Activated CD8-positive, alpha-beta T cell treated with anti-CD3 and anti-CD28 coated beads, Interleukin-2, amount 10 ng/mL, durations not matched to agents 7 days and 5 days (primary cell): Measurements from ENCODE around the gene ARID3A. TPM values are rescaled to one million over a fixed set of nuclear protein-coding genes. Genes with fewer than 3 reads are reported as not detected.
A peak's percentile ranks its signal among the peaks of the same experiment; 100 is the strongest.
"Not testable (repeated sequence)": the region's sequence is repeated elsewhere in the genome, so short reads cannot be mapped to it uniquely, and the experiment has no call there.

ENCODE experiments used
- ATAC-seq: fragments of 150-1000 bp; cut with Tn5 transposase; one replicate; pipeline ENCODE4 v1.10.0; 2021; ENCODE audit warnings: moderate library complexity
- CTCF ChIA-PET: fragments of 350-600 bp; sonication (Branson Sonifier 250); formaldehyde crosslinking; loops from one replicate; lab custom pipeline; 2021; ENCODE audit warnings: antibody characterized with exemption; lab: Charles Lee
- POLR2A ChIA-PET: fragments of 350-600 bp; sonication (Branson Sonifier 250); formaldehyde crosslinking; loops from one replicate; lab custom pipeline; 2021; ENCODE audit warnings: antibody characterized with exemption; lab: Charles Lee
- DNase-seq: peaks from one replicate; pipeline ENCODE4 v3.0.0-alpha.2; 2020
- H3K27ac Mint-ChIP-seq: one replicate; pipeline ENCODE4 v1.8.0; 2021; ENCODE audit warnings: mild to moderate bottlenecking, mixed read lengths
- H3K27me3 Mint-ChIP-seq: one replicate; pipeline ENCODE4 v1.8.0; 2021; ENCODE audit warnings: low read depth, mixed read lengths
- H3K36me3 Mint-ChIP-seq: one replicate; pipeline ENCODE4 v1.8.0; 2021; ENCODE audit warnings: low read depth, mixed read lengths
- H3K4me1 Mint-ChIP-seq: one replicate; pipeline ENCODE4 v1.8.0; 2021; ENCODE audit warnings: low read depth, mixed read lengths
- H3K4me3 Mint-ChIP-seq: one replicate; pipeline ENCODE4 v1.8.0; 2021; ENCODE audit warnings: mild to moderate bottlenecking, mixed read lengths
- H3K9me3 Mint-ChIP-seq: one replicate; pipeline ENCODE4 v1.8.0; 2022; ENCODE audit warnings: mixed read lengths; ENCODE audit not compliant: insufficient read depth
- total RNA-seq, 2 experiments: library from RNA; stranded (reverse); gene quantifications; one replicate each; pipeline ENCODE4 v1.2.3, GENCODE V29; 2021

The ARID3A gene
- total RNA-seq, 2 experiments from 2014 or later = 26.7 to 27.7 TPM

DNA sequence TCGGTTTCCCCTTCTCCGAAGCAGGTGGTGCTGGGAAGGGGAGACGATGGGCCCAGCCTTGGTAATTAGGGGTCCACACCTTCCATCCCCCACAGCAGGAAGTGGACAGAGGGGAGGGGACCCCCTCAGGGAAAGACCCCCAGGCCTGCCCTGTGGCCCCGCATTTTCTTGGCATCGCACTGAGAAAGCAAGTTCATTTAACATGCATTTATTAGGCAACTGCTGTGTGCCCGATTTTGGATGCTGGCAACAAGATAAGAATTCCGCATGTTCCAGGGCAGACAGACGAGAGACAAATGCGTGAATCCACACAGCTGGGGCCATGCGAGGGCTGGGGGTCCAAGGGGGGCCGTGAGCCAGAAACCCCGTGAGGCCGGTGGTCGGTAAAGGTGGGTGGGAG is 28.4 kb downstream of the ARID3A start:
- H3K27me3 Mint-ChIP-seq = no peaks in the 10 kb centered on the region
- ChIA-PET POLR2A (no interaction called here), CTCF (no interaction called here)
- ATAC-seq (no peak), DNase-seq (no peak)
- peaks cover 8% of the 10 kb centered on the region for H3K4me1 Mint-ChIP-seq
- H3K36me3 Mint-ChIP-seq = no peaks in the 10 kb centered on the region
- H3K27ac Mint-ChIP-seq = no peak overlapping the region
- no peaks in the 10 kb centered on the region for H3K9me3 Mint-ChIP-seq
- H3K4me3 Mint-ChIP-seq = no peak overlapping the region

DNA sequence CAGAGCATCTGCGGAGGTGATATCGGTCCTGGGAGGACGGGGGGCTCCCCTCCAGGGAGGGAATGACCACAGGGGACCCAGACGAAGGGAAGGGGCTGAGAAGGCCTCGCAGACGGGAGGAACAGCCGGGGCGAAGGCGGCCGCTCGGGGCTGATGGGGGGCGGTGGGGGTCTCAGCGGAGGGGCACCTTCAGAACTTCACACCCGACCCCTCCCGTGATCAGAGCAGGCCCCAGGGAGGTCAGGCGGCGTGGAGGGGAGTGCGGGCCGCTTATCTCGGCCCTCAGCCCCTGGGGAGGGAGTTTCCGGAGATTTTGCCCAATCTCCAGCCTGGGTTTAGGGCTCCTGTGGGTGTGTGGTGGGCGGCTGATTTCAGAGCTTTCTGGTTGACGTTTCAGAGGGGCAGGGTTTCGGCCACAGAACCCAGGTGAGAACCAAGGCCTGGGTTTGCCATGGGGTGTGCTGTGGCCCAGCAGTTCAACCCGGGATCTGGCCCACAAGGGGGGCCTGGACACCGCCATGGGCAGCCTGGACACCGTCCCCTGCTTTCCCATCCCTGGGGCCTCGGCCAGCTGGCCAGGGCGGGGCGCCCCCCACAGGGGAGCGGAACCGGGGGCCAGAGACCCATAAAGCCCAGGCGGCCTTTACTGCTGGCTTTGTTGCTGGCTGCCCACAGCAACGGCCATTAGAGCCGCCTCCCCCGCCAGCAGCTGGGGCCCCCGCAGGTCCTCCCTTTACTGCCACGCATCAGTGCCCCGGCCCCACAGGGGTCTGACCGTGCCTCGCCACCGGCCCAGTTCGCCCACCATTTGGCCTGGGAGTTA is 29.0 kb downstream of the ARID3A start:
- ChIA-PET POLR2A (no interaction called here), CTCF (no interaction called here)
- H3K36me3 Mint-ChIP-seq = no peaks in the 10 kb centered on the region
- no peak for ATAC-seq
- DNase-seq = no peak
- no peaks in the 10 kb centered on the region for H3K27me3 Mint-ChIP-seq
- peaks cover 8% of the 10 kb centered on the region for H3K4me1 Mint-ChIP-seq
- no peak overlapping the region for H3K4me3 Mint-ChIP-seq
- no peaks in the 10 kb centered on the region for H3K9me3 Mint-ChIP-seq
- H3K27ac Mint-ChIP-seq = no peak overlapping the region

DNA sequence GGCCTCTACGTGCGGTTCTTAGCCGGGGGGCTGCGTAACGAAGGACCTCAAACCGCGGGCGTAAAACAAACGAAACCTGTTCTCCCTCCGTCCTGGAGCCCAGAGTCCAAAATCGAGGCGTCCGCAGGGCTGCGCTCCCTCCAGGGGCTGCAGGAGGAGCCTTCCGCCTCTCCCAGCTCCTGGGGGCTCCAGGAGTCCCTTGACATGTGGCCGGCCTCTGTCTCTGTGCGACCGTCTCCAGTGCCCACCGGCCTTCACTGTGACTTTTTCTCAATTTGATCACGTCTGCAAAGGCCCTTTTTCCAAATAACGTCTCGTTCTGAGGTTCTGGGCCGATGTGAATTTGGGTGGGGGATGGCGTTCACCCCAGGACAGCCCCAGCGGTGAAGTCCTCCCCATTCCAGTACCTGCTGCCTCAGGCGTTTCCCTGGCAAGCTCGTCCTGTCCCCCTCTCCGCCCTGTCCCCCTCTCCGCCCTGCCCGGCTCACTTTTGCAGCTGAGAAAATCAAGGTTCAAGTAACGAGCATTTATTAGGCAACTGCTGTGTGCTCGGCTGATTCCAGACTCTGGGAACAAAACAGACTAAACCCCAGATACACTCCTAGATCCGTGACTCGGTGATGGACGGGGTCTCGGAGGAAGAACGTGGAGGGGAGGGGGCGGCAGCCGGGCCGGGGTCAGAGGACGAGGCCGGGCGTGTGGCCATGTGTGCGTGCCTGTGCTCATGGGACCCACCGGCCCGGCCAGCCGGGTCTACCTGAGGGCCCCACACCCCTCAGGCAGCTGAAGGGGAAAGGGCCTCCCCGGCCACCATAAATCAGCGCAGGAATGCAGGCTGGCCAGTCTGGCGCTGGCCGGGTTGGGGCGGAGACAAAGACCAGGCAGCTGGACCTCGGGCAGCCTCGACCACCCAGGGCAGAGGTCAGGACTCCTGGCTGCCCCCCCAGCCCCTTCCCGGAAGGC is 30.2 kb downstream of the ARID3A start:
- Mint-ChIP-seq H3K4me3 (no peak overlapping the region), H3K9me3 (no peaks in the 10 kb centered on the region), H3K4me1 (peaks cover 8% of the 10 kb centered on the region), H3K27me3 (no peaks in the 10 kb centered on the region), H3K36me3 (no peaks in the 10 kb centered on the region), H3K27ac (no peak overlapping the region)
- CTCF ChIA-PET = no interaction called here
- ATAC-seq = no peak
- POLR2A ChIA-PET = no interaction called here
- no peak for DNase-seq

DNA sequence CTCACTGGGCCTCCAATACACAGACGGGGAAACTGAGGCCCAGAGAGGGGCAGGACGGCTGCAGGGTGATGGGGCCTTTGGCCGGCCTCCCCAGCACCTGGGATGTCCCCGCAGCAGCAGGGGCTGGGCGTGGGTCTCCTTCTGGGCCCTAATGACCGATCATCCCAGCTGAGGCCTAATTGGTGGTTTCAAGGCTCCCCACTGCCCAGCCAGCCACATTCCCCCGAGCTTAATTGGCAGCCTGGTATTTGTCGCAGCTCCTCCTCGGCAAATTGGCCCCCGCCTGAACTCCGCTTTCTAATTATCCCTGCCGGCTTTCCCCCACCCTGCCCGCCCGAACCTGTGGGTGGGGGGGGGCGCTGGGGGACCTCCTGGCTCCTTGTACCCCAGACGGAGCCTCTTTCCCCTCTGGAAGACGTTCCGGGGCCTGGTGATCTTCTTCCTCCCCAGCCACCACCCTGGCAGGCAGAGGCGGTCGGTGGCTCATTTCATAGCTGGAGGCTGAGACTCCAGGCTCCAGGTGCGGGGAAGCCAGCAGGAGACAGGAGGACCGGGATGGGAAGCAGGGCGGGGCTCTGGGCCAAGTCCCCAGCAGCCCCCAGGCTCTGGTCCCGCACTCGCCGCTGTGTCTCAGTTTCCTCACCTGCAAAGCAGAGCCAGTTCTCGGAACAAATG is 31.1 kb downstream of the ARID3A start:
- Mint-ChIP-seq H3K36me3 (no peaks in the 10 kb centered on the region), H3K9me3 (no peaks in the 10 kb centered on the region), H3K4me3 (no peak overlapping the region), H3K4me1 (peaks cover 8% of the 10 kb centered on the region), H3K27me3 (no peaks in the 10 kb centered on the region), H3K27ac (no peak overlapping the region)
- no peak for ATAC-seq
- POLR2A ChIA-PET = interaction anchor here (0.6 kb wide), 1 partner anchor 549 kb away, joined by 4 read pairs; no protein-coding TSS in a partner anchor
- no peak for DNase-seq
- CTCF ChIA-PET = no interaction called here

DNA sequence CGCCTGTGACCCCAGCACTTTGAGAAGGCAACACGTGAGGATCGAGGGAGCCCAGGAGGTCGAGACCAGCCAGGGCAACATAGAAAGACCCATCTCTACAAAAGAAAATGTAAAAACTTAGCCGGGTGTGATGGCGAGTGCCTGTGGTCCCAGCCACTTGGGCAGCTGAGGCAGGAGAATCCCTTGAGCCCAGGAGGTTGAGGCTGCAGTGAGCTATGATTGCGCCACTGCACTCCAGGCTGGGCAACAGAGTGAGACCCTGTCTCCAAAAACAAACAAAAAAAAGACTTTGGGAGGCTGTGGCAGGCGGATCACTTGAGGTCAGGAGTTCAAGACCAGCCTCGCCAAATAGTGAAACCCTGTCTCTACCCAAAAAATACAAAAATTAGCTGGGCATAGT is 31.7 kb downstream of the ARID3A start:
- not testable (repeated sequence) for H3K9me3 Mint-ChIP-seq, H3K36me3 Mint-ChIP-seq

DNA sequence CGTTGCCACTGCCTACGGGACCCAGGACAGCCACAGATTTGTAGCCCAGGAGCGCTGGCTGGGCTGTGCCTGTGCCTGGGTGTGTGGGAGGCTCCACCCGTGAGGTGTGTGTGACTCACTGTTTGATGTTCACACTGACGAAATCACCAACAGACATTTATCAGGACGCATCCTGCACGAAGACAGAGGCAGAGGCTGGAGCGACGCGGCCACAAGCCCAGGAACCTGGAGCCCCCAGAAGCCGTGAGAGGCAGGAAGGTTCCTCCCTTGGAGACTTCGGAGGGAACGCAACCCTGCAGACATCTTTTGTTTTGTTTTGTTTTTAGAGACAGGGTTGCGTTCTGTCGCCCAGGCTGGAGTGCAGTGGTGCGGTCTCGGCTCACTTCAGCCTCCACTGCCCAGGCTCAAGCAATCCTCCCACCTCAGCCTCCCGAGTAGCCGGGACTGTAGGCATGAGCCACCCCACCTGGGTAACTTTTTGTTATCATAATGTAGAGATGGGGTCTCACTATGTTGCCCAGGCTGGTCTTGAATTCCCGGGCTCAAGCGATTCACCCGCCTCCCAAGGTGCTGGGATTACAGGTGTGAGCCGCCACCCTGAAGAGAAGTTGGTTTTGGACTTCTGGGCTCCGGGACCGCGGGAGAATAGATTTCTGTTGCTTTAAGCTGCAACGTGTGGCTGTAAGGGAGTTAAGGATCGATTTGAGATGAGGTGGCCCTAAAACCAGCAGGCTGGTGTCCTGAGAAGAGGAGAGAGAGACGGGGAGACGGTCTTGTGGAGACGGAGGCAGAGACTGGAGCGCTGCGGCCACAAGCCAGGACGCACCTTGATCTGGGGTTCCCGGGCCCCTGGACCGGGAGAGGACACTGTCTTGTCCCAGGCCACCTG is 33.4 kb downstream of the ARID3A start:
- ChIA-PET CTCF (no interaction called here), POLR2A (no interaction called here)
- Mint-ChIP-seq H3K4me1 (peaks cover 4% of the 10 kb centered on the region), H3K9me3 (no peaks in the 10 kb centered on the region), H3K27me3 (no peaks in the 10 kb centered on the region), H3K27ac (no peak overlapping the region), H3K4me3 (no peak overlapping the region), H3K36me3 (peaks cover 2% of the 10 kb centered on the region)
- DNase-seq (no peak), ATAC-seq (no peak)

More for the DNA sequence above, 31.7 kb downstream of the ARID3A start:
- POLR2A ChIA-PET = interaction anchor here (0.6 kb wide), 1 partner anchor 548 kb away, joined by 4 read pairs; no protein-coding TSS in a partner anchor
- DNase-seq, CTCF ChIA-PET, ATAC-seq, H3K4me3 Mint-ChIP-seq, H3K27ac Mint-ChIP-seq, H3K27me3 Mint-ChIP-seq: not testable (repeated sequence)
- H3K4me1 Mint-ChIP-seq = peaks cover 10% of the 10 kb centered on the region

DNA sequence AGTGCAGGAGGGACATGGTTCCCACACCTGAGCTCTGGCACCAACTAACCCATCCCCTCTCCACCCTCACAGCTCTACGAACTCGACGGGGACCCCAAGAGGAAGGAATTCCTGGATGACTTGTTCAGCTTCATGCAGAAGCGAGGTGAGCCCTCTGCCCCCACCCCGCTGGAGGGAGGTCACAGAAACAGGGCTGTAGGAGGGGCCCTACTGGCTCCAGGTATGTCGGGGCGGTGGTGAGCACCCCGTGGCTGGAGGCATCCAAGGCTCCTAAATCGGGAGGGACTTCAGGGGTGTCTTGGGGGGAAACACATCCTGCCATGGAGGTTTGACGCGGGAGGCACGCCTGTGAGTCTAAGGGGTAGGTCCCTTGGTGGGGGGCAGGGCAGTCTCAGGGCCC is 34.2 kb downstream of the ARID3A start:
- H3K27ac Mint-ChIP-seq = no peak overlapping the region
- ChIA-PET POLR2A (no interaction called here), CTCF (no interaction called here)
- H3K36me3 Mint-ChIP-seq = peaks cover 9% of the 10 kb centered on the region
- H3K4me1 Mint-ChIP-seq = peaks cover 4% of the 10 kb centered on the region
- no peak overlapping the region for H3K4me3 Mint-ChIP-seq
- DNase-seq (no peak), ATAC-seq (no peak)
- H3K27me3 Mint-ChIP-seq = no peaks in the 10 kb centered on the region
- H3K9me3 Mint-ChIP-seq = no peaks in the 10 kb centered on the region

DNA sequence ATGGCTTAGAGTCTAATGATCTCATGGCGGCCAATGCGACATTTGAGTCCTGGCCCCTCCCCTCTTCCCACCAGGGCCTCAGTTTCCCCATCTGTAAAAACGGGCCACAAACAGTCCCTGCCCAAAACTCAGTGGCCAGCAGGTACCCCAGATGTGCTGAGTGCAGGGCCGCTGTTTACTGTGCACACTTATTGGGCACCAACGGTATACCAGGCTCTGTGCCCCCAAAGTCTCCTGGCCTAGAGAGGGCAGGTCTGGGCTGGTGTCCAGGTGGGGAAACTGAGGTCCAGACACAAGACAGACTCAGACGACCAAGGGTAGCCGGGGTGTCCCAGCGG is 34.7 kb downstream of the ARID3A start:
- H3K9me3 Mint-ChIP-seq = no peaks in the 10 kb centered on the region
- no peaks in the 10 kb centered on the region for H3K27me3 Mint-ChIP-seq
- peaks cover 14% of the 10 kb centered on the region for H3K36me3 Mint-ChIP-seq
- CTCF ChIA-PET = no interaction called here
- H3K4me3 Mint-ChIP-seq = no peak overlapping the region
- peaks cover 8% of the 10 kb centered on the region for H3K4me1 Mint-ChIP-seq
- DNase-seq (no peak), ATAC-seq (no peak)
- POLR2A ChIA-PET = no interaction called here
- no peak overlapping the region for H3K27ac Mint-ChIP-seq

DNA sequence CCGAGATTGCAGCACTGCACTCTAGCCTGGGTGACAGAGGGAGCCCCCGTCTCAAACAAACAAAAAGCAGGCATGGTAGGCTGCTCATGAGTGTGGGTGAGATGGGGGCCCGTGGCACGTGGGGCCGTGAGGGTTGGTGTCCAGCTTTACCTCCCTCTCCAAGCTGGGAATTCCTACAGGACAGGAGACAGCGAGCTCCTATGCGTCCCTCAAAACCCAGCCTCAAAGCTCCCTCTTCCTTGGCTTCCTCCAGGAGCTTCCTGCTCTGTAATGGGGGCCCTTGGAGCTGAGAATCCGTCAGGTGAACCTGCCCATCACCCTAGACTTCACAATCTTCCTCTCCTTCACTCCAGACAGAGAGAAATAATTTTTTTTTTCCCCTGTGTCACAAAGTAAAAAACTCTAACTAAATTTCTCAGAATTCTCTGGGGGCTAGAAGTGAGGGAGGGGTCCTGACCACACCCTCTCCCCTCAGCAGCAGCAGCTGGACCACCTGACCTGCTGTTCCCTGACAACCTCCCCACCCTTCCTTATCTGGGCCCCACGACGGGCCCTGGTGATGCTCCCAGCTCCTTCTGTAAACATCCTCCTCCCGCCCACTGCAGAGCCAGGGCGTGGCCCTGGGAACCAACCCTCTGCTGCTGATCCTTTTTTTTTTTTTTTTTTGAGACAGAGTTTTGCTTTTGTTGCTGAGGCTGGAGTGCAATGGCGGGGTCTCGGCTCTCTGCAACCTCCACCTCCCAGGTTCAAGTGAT is 36.2 kb downstream of the ARID3A start:
- Mint-ChIP-seq H3K27me3 (no peaks in the 10 kb centered on the region), H3K9me3 (no peaks in the 10 kb centered on the region), H3K36me3 (peaks cover 20% of the 10 kb centered on the region)

DNA sequence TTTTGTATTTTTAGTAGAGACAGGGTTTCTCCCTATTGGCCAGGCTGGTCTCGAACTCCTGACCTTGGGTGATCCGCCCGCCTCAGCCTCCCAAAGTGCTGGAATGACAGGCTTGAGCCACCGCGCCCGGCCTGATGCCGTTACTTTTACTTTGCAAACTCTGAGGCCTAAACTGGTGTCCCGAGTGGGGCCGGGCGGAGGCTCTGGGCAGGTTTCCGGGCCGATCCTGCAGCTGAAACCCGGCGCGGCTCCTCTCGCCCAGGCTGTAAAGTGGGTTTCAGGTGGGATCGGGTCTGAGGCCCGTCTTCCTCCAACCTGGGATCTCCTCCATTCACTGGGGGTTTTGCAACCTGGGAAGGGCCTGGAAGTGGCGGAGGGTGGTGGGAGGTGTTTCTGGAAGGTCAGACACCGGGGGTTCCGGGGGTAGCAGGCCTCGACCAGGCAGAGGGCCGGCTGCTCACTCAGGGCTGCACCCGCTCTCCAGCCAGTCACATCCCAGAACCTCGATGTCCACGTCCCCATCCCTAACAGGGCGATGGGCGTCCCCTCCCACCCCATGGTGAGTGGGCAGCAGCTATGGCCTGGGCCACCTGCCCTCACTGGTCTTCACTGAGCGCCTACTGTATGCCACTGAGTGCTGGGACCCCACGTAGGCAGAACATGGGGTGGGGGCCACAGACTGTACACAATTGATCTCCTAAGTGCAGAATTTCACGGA is 37.0 kb downstream of the ARID3A start:
- ATAC-seq (no peak), DNase-seq (no peak)
- CTCF ChIA-PET = no interaction called here

More for the DNA sequence above, 36.2 kb downstream of the ARID3A start:
- ChIA-PET POLR2A (interaction anchor here (0.8 kb wide), 1 partner anchor 30 kb away, joined by 4 read pairs; no protein-coding TSS in a partner anchor), CTCF (no interaction called here)
- Mint-ChIP-seq H3K4me1 (peaks cover 8% of the 10 kb centered on the region), H3K27ac (peak overlapping the region; percentile 25), H3K4me3 (no peak overlapping the region)
- DNase-seq (no peak), ATAC-seq (no peak)

More for the DNA sequence above, 37.0 kb downstream of the ARID3A start:
- H3K27me3 Mint-ChIP-seq = no peaks in the 10 kb centered on the region
- peaks cover 8% of the 10 kb centered on the region for H3K4me1 Mint-ChIP-seq
- no peak overlapping the region for H3K27ac Mint-ChIP-seq
- POLR2A ChIA-PET = no interaction called here
- H3K36me3 Mint-ChIP-seq = peaks cover 24% of the 10 kb centered on the region
- H3K9me3 Mint-ChIP-seq = no peaks in the 10 kb centered on the region
- H3K4me3 Mint-ChIP-seq = no peak overlapping the region
